Stomach (tissue), 9 donors: Measurements from ENCODE around the gene CERKL. TPM values are rescaled to one million over a fixed set of nuclear protein-coding genes. Genes with fewer than 3 reads are reported as not detected.

Experiments
- DNase-seq, 2 donors: peaks; one replicate each; pipeline versions ENCODE4 v3.0.0 to v3.0.0-alpha.2; 2013 to 2019
- H3K27ac ChIP-seq, 5 donors: fragments of 200-600 bp in 4 of 5; sonication (generic) in 4 of 5; one replicate each; pipeline ENCODE4 v1.5.1; 2013 to 2019; ENCODE audit warnings: mild to moderate bottlenecking in 1 of 5, moderate library complexity in 1 of 5
- H3K27me3 ChIP-seq, 3 donors: fragments of 200-600 bp; sonication (generic); one replicate each; pipeline ENCODE4 v1.5.1; 2017 to 2019; ENCODE audit warnings: mixed run types in 1 of 3
- H3K36me3 ChIP-seq, 4 donors: fragments of 200-600 bp; sonication (generic); 1 replicate in 3 of 4; 2 replicates in 1 of 4; pipeline ENCODE4 v1.5.1; 2016 to 2019
- H3K4me1 ChIP-seq, 4 donors: fragments of 200-600 bp; sonication (generic); one replicate each; pipeline ENCODE4 v1.5.1; 2016 to 2019
- H3K4me3 ChIP-seq, 4 donors: fragments of 200-600 bp; sonication (generic) in 3 of 4; one replicate each; pipeline ENCODE4 v1.5.1; 2016 to 2019; ENCODE audit warnings: mild to moderate bottlenecking in 1 of 4
- H3K9me3 ChIP-seq, 4 donors: fragments of 200-600 bp; sonication (generic); one replicate each; pipeline ENCODE4 v1.5.1; 2016 to 2019
- EP300 ChIP-seq: sonication (generic); formaldehyde crosslinking; IDR thresholded peaks from one replicate; pipeline ENCODE4 v1.6.1; 2017; ENCODE audit warnings: antibody characterized with exemption
- POLR2A ChIP-seq, 4 donors: fragments of 450-650 bp; IDR thresholded peaks; one replicate each; pipeline ENCODE4 v1.6.1; 2016; ENCODE audit warnings: antibody characterized with exemption in 4 of 4, control low read depth in 2 of 4, mild to moderate bottlenecking in 1 of 4, moderate library complexity in 1 of 4
- POLR2AphosphoS5 ChIP-seq, 3 donors: sonication (generic); formaldehyde crosslinking; IDR thresholded peaks; one replicate each; pipeline ENCODE4 v1.6.1; 2016; ENCODE audit warnings: antibody characterized with exemption in 3 of 3
- WGBS, 5 donors: extraction: QIAGEN DNeasy Blood & Tissue Kit in 3 of 5; methylation state at CpG; one replicate each; pipeline versions ENCODE4 v1.1.5 to v1.1.7; 2013 to 2018; 5-methylcytosine and 5-hydroxymethylcytosine counted together
- intact Hi-C: fragments of 100-400 bp; cut with DNase I; formaldehyde crosslinking; loops from one replicate; pipeline ENCODE4 v1.15.1; 2023; ENCODE audit warnings: low total_unique reads
- polyA plus RNA-seq, 3 donors: library from polyadenylated mRNA; stranded (reverse); fragments of 200-250 nt; gene quantifications; one replicate each; pipeline ENCODE4 v1.2.3, GENCODE V29; 2013
- total RNA-seq, 5 donors: library from RNA; depleted of rRNA; stranded (reverse); fragments of >200 nt; gene quantifications; one replicate each; pipeline versions ENCODE4 v1.1.0 to v1.2.3, GENCODE V29; 2014 to 2016
- TF ChIP-seq, protein P1 (sequence below), 7 experiments: fragments of 450-650 bp in 4 of 7; fragments of 200-600 bp in 3 of 7; sonication (generic) in 3 of 7; IDR thresholded peaks; one replicate each; pipeline ENCODE4 v1.5.1; 2016 to 2019; ENCODE audit warnings: antibody characterized with exemption in 7 of 7, control low read depth in 2 of 7, mild to moderate bottlenecking in 1 of 7
- donor health status: healthy with polysubstance abuse.
- donor health status: Bipolar disorder and iron deficiency.
- donor health status: healthy.

The CERKL gene
- total and polyA plus RNA-seq, 8 donors = 0.05 to 1.3 (median 0.28) TPM; not detected in 4

DNA sequence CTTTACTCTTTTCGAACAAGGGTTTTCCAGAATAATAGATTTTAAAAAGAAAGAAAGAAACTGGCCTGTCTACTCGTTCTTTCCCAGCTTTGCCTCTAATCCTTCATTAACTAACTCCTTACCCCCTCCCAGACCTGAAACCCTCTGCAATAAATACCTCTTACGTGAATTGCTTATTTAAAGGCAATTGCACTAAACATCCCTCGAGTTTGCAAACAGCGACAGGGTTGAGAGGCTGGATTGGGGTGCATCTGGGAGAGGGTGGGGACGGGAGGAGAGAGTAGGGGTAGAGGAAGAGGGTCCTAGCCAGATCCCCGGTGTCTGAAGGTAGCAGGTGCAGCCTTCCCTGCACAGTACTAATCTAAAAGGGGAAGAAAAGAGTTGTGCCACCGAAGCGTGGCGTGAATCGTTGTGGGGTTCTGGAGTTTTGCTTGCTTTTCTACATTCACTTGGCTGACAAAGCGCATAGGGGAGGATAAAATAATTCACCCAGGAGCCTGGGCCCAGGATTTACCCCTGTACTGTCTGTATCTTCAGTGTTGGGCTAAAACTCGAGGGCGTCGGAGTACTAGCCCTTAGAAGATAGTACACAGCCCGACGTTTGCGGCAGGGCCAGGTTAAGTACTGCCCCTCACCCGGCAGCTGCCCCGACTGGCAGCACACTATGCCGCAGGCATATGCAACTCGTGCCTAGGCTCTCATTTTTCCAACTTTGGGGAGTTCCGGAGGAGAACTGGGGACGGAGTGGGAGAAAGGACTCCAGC is 25.3 kb upstream of the CERKL start:
- WGBS, 5 donors = 7 to 11% (median 10%) methylated on average over 24 of the region's 24 CpGs
- no peak for DNase-seq

DNA sequence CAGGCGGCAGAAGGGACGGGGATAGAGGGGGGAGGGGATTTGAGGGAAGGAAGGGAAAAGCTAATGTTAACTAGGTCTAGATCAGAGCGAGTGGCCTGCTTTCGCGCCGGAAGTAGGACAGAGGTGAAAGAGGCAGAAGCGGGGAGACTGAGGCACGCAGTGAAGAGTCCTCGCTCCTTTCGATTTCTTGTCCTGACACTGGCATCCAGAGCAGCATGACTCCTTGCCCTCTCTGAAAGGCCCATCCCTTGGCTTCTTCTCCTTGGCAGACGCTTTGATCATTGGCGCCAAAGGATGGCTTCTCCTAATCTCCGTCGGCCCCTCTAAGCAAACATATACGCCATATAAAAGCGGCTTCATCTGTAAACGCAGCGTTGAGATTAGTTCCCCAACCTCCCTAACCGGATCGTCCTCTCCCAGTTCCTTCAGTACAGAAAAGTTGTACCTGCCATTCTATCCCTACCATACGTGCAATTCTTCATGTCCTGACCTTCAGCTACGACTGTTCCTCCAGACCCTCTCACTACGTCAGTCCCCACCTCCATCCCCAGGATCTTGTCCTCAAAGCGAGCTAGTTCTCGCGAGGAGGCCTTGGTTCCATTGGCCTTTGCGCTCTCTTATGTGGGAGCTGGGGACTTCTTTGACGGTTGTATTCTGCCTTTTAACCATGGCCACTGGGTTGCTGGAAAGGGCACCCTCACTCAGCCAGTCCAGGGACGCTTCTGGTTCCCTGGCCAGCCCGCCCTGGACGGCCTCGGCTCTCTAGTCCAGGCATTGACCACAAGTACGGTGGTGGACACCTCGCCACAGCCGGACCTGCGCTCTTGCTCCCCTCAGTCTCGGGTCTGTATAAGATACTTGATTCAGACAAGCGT is 24.3 kb upstream of the CERKL start:
- Histone ChIP-seq H3K4me3 (peak overlapping the region in 3 of 4 donors; percentile 10 to 39 (median 19)), H3K4me1 (peaks cover 23 to 53% (median 43%) of the 10 kb centered on the region in 4 donors), H3K9me3 (peaks cover 0 to 22% (median 6%) of the 10 kb centered on the region in 4 donors), H3K36me3 (no peaks in the 10 kb centered on the region), H3K27ac (no peak overlapping the region), H3K27me3 (peaks cover 51 to 97% (median 83%) of the 10 kb centered on the region in 3 donors)
- intact Hi-C loops = no loop called here
- 4 to 5% (median 5%) methylated on average over 38 of the region's 38 CpGs for whole genome bisulfite sequencing, 5 donors
- TF ChIP-seq, protein P1, sequence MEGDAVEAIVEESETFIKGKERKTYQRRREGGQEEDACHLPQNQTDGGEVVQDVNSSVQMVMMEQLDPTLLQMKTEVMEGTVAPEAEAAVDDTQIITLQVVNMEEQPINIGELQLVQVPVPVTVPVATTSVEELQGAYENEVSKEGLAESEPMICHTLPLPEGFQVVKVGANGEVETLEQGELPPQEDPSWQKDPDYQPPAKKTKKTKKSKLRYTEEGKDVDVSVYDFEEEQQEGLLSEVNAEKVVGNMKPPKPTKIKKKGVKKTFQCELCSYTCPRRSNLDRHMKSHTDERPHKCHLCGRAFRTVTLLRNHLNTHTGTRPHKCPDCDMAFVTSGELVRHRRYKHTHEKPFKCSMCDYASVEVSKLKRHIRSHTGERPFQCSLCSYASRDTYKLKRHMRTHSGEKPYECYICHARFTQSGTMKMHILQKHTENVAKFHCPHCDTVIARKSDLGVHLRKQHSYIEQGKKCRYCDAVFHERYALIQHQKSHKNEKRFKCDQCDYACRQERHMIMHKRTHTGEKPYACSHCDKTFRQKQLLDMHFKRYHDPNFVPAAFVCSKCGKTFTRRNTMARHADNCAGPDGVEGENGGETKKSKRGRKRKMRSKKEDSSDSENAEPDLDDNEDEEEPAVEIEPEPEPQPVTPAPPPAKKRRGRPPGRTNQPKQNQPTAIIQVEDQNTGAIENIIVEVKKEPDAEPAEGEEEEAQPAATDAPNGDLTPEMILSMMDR (IDR thresholded peaks at IDR 0.05) = no peak
- TF ChIP-seq EP300 = no peak
- no peak for TF ChIP-seq POLR2A (IDR thresholded peaks at IDR 0.05)
- no peak for TF ChIP-seq POLR2AphosphoS5 (IDR thresholded peaks at IDR 0.05)
- no peak for DNase-seq

More for the DNA sequence above, 25.3 kb upstream of the CERKL start:
- H3K4me3 ChIP-seq = no peak overlapping the region
- H3K27me3 ChIP-seq = peaks cover 51 to 98% (median 83%) of the 10 kb centered on the region in 3 donors
- TF ChIP-seq, protein P1 (IDR thresholded peaks at IDR 0.05) = no peak
- TF ChIP-seq EP300 (no peak), POLR2A (IDR thresholded peaks at IDR 0.05) (no peak), POLR2AphosphoS5 (IDR thresholded peaks at IDR 0.05) (no peak)
- H3K36me3 ChIP-seq = no peaks in the 10 kb centered on the region
- H3K9me3 ChIP-seq = peaks cover 0 to 22% (median 6%) of the 10 kb centered on the region in 4 donors
- H3K27ac ChIP-seq = no peak overlapping the region
- H3K4me1 ChIP-seq = peaks cover 23 to 53% (median 43%) of the 10 kb centered on the region in 4 donors
- intact Hi-C loops = no loop called here

DNA sequence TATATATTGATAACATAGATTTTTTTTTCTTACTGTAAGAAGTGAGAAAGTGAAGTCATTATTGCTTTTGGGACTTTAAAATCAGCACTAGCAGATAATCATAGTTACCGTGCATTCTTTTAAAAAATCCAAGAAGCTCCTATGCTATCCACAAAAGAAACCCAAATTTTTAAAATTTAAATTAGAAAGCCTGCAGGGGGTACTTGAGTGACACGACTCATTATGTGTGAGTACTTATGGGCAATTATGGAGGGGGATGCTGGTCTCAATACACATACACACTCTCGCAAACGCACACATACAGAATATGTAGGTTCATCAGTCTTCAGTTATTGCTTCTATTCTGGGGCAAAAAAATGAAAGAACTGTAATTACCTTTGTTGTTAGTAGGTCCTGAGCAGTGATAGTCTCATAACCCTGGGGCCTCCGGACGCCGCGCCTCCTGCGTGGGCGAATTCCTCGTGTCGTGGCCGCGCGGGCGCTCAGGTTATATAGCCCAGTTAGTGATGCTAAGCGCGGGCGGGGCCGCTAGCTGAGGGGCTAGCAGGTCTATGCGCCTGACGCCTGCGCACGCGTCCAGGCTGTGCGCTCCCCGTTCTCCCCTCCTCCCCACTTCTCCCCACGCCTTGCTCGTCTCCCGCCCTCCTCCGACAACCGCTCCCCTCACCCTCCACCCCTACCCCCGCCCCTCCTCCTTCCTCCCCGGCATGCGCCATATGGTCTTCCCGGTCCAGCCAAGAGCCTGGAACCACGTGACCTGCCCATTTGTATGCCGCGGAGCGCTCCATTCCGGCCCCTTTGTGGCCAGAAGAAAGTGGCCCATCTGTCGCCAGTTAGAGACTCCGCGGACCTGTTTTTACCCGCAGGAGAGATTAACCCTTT is 23.4 kb upstream of the CERKL start, which contains the start of gene NEUROD1:
NEUROD1 (minus strand) TSS at position 463 of the 882 bp plus-strand sequence. CDS start 1,657 bp downstream, outside the sequence.
- Histone ChIP-seq H3K4me1 (peaks cover 23 to 53% (median 43%) of the 10 kb centered on the region in 4 donors), H3K27ac (no peak within 1 kb of the TSS), H3K36me3 (no peaks in the 10 kb centered on the region), H3K4me3 (peak within 1 kb of the TSS in 3 of 4 donors; percentile 10 to 39 (median 19)), H3K27me3 (peaks cover 51 to 92% (median 79%) of the 10 kb centered on the region in 3 donors), H3K9me3 (peaks cover 0 to 22% (median 6%) of the 10 kb centered on the region in 4 donors)
- intact Hi-C loops = no loop called here
- DNase-seq = peak in 1 of 2 donors; percentile 80
- TF ChIP-seq, protein P1 (IDR thresholded peaks at IDR 0.05) = no peak
- TF ChIP-seq POLR2A (IDR thresholded peaks at IDR 0.05) (no peak), EP300 (no peak), POLR2AphosphoS5 (IDR thresholded peaks at IDR 0.05) (no peak)
- 3 to 6% (median 4%) methylated on average over 42 to 45 of the region's 45 CpGs for WGBS, 5 donors
